ENCODE results near the gene ZDHHC1.

ZDHHC1 gene

GRCh38 chr16:67445913-67446907, 29.9 kb upstream of the ZDHHC1 start:
- Histone ChIP-seq H3K4me1 (peaks cover 14% of the 10 kb centered on the region), H3K4me3 (ENCODE audit: low read depth, low read length) (no peak overlapping the region), H3K9me3 (no peaks in the 10 kb centered on the region), H3K27me3 (no peaks in the 10 kb centered on the region), H3K36me3 (peaks cover 8% of the 10 kb centered on the region; the same call in 1 of the 2 replicates)
- TF ChIP-seq, protein P1, sequence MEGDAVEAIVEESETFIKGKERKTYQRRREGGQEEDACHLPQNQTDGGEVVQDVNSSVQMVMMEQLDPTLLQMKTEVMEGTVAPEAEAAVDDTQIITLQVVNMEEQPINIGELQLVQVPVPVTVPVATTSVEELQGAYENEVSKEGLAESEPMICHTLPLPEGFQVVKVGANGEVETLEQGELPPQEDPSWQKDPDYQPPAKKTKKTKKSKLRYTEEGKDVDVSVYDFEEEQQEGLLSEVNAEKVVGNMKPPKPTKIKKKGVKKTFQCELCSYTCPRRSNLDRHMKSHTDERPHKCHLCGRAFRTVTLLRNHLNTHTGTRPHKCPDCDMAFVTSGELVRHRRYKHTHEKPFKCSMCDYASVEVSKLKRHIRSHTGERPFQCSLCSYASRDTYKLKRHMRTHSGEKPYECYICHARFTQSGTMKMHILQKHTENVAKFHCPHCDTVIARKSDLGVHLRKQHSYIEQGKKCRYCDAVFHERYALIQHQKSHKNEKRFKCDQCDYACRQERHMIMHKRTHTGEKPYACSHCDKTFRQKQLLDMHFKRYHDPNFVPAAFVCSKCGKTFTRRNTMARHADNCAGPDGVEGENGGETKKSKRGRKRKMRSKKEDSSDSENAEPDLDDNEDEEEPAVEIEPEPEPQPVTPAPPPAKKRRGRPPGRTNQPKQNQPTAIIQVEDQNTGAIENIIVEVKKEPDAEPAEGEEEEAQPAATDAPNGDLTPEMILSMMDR (IDR thresholded peaks at IDR 0.05; ENCODE audit: low read depth, low read length) = no peak
- no peak for DNase-seq

- Histone ChIP-seq H3K4me1 (peaks cover 17% of the 10 kb centered on the region), H3K36me3 (peaks cover 8% of the 10 kb centered on the region; the same call in 1 of the 2 replicates), H3K27me3 (no peaks in the 10 kb centered on the region), H3K9me3 (no peaks in the 10 kb centered on the region), H3K4me3 (ENCODE audit: low read depth, low read length) (no peak overlapping the region)
- TF ChIP-seq, protein P1 (IDR thresholded peaks at IDR 0.05; ENCODE audit: low read depth, low read length) = no peak
- DNase-seq = no peak
Observed at GRCh38 chr16:67445441-67445912, 29.2 kb upstream of the ZDHHC1 start.

DNA sequence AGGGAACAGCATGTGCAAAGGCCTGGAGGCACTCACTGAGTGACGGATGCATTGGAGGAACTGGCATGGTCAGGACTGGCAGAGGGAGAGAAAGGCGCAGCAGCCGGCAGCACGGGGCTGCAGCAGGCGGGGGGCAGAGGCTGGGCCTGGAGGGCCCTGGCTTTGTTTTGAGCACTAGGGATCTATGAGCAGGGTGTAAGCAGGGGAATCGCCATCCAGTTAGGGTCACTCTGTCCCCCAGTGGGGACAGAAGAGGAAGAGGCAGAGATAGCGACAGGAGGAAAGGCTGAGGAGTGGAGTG, 28.8 kb upstream of the ZDHHC1 start:
- Histone ChIP-seq H3K4me3 (ENCODE audit: low read depth, low read length) (no peak overlapping the region), H3K27me3 (no peaks in the 10 kb centered on the region), H3K36me3 (peaks cover 8% of the 10 kb centered on the region; the same call in 1 of the 2 replicates), H3K4me1 (peaks cover 17% of the 10 kb centered on the region), H3K9me3 (no peaks in the 10 kb centered on the region)
- no peak for DNase-seq
- TF ChIP-seq, protein P1 (IDR thresholded peaks at IDR 0.05; ENCODE audit: low read depth, low read length) = no peak

GRCh38 chr16:67444259-67445125, 28.2 kb upstream of the ZDHHC1 start:
- Histone ChIP-seq H3K4me3 (ENCODE audit: low read depth, low read length) (no peak overlapping the region), H3K27me3 (no peaks in the 10 kb centered on the region), H3K4me1 (peaks cover 17% of the 10 kb centered on the region), H3K9me3 (no peaks in the 10 kb centered on the region), H3K36me3 (peaks cover 8% of the 10 kb centered on the region; the same call in 1 of the 2 replicates)
- DNase-seq = no peak
- TF ChIP-seq, protein P1 (IDR thresholded peaks at IDR 0.05; ENCODE audit: low read depth, low read length) = no peak; the same call in 1 of the 2 replicates

DNA sequence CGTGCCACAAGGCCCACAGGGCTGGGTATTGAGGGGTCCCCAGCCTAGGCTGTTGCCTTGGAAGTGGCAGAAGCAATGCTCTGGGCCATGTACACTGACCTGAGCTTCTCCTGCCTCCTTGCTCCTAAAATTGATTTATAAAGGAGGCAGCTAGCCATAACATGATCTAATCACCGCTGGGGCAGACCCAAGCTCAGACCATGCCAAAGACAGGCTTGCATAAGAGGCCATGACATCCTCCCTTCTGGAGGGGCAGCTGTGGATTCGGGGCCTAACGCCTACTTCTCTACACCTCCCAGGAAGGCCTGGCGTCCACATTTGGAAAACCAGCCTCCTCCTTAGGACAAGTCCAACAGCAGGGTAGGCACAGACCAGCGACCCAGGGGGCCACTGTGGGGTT, 27.0 kb upstream of the ZDHHC1 start:
- peaks cover 17% of the 10 kb centered on the region for H3K4me1 ChIP-seq
- peaks cover 10% of the 10 kb centered on the region; the same call in 1 of the 2 replicates for H3K36me3 ChIP-seq
- TF ChIP-seq, protein P1 (IDR thresholded peaks at IDR 0.05; ENCODE audit: low read depth, low read length) = no peak
- no peak overlapping the region for H3K4me3 ChIP-seq (ENCODE audit: low read depth, low read length)
- no peak for DNase-seq
- H3K27me3 ChIP-seq = no peaks in the 10 kb centered on the region
- H3K9me3 ChIP-seq = no peaks in the 10 kb centered on the region
